OCI-M2 (cell line): ENCODE measurements around the gene ACP2.

ENCODE experiments used
- DNase-seq: peaks from one replicate; lab custom pipeline; 2025; ENCODE audit not compliant: unreplicated experiment; lab: John Stamatoyannopoulos, UW

Gene ACP2

DNA sequence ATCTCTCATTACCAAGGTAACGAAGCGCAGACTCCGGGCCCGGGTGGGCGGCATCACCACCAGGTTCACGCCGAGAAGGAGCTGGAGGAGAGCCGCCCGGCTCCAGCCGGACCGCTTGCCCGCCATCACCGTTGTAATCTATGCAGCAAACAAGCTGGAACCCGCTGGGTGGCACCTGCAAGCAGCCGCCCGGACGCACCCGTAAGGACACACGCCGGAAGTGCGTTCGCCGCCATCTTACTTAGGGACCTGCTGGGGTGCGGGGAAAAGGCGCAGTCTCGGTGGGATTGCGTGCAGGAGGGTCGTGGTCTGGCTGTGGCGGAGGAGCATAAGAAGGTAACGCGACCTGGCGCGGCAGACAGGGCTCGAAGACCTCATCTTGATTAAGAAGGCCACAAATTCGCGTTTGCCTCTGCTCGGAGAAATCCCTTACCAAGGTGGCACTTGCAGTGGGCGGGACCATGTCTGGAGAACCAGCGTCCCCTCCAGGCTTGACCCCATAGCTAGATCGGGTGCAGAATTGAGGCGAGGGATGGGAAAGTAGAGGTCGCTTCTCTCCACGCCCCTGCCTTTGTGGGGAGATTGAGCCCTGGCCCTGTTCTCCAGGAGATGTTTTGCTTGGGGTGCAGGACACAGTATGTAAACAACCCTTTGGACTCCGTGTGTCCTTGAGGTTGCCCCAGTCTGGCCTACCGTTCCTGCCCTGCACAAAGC is at the start of gene ACP2:
ACP2 (minus strand) TSS at position 151 of the 714 bp plus-strand sequence; CDS start at position 126, 25 bp downstream.
- no peak for DNase-seq

- no peak for DNase-seq
Measured at GRCh38 chr11:47296045-47296444, 47.4 kb upstream of the ACP2 start.

DNA sequence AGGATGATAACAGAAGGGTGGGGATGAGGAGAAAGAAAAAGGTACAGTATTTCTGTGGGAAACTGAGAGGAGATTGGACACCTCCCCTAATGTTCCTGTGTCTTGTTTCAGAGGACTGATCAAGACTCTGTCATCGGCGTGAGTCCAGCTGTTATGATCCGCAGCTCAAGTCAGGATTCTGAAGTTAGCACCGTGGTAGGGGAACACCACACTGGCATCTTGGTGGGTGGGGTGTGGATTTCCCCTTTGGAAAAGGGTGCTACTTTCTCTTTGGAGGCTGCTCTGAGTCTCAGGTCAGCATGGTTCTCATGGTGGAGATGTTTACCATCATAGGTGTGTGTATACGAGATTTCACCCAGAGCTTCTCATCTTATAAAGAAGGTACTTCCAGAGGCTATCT is 46.8 kb upstream of the ACP2 start:
- no peak for DNase-seq

- DNase-seq: no peak
Measured at GRCh38 chr11:47289856-47290255, 41.2 kb upstream of the ACP2 start.

- DNase-seq: no peak
Measured at GRCh38 chr11:47288066-47288465, 39.5 kb upstream of the ACP2 start.

GRCh38 chr11:47285969-47286770 is 37.6 kb upstream of the ACP2 start:
- no peak for DNase-seq

DNA sequence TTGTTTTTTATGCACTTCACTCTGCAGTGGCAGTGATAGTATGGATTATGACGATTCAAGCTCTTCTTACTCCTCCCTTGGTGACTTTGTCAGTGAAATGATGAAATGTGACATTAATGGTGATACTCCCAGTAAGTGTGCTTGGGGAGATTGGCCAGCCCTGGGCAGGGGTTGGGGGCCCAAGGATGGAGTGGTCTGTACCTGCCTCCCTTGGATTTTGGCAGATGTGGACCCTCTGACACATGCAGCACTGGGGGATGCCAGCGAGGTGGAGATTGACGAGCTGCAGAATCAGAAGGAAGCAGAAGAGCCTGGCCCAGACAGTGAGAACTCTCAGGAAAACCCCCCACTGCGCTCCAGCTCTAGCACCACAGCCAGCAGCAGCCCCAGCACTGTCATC is 35.5 kb upstream of the ACP2 start:
- no peak for DNase-seq

DNA sequence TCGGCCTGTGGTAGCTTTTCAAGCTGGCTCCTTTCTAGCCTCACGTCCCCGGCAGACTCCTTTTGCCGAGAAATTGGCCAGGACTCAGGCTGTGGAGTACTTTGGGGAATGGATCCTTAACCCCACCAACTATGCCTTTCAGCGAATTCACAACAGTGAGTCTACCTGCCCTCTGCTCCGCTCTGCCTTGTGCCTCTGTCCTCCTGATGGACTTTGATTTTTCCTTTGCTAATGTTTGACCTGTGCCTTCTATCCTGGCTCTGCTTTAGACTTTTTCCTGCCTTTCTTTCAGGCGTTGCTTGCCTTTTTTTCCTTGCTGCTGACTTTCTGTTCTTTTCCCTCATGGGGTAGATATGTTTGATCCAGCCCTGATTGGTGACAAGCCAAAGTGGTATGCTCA is 33.8 kb upstream of the ACP2 start:
- no peak for DNase-seq

DNA sequence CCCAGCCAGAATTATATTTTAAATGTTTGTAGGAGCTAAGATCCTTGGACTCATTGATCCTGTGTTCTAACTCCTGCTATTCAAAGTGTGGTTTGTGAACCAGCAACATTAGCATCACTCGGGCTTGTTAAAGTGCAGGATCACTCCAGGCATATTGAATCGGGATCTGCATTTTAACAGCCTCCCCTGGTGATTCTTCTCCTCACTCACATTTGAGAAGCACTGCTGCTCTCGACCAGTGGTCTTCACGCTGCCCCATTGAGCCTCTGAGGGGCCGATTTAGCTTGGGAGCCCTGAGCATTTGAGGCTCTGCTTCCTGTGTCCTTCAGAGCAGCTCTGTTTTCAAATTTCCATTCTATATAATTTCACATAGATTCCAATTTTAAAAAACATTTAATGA is 32.2 kb upstream of the ACP2 start:
- no peak for DNase-seq

DNA sequence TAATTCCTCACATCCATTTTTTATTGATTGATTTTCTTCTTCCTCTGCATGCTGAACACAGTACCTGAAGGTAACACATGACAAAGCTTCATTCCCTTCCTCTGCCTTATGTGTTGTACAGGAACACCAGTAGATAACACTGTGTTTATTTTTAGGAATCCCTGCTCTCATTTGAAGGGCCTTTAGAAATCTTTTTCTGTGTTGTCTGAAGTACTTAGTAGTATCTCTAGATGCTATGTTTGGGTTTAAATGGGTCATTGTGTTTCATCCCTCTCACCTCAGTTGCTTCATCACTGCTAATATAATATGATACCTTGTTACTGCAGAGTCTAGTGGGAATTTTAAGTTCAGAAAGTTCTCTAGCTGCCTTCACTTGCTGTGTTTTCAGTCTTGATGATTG is 31.5 kb upstream of the ACP2 start:
- DNase-seq: no peak

DNA sequence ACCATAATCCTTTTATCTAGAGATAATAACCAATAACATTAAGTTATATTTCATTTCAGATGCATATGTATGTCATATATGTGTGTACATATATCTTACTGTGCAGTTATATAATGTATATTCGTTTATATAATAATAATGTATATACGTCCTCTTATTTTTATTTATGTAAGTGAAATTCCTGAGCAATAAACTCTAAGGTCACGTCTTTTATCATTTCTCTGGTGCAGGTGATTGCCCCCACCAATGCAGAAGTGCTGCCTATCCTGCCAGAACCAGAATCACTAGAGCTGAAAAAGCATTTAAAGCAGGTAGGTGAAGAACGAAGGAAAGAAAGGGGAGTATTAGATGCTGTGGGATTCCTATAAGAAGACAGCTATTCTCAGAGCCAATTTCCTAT is 30.2 kb upstream of the ACP2 start:
- no peak for DNase-seq

DNA sequence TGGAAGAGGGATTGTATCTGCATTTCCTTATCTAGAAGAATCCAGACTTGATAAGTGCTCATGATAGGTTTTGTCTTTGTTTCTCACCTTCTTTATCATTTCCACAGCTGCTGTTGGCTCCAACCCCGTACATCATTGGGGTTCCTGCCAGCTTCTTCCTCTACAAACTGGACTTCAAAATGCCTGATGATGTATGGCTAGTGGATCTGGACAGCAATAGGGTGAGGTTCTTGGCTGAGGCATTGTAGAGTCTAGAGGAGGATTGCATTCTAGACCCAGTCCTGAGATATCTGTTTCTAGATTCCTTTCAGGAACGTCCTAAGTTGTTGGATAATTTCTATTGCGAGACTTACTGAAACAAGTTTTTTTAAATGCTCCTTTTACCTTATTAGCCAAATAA is 29.4 kb upstream of the ACP2 start:
- no peak for DNase-seq

DNA sequence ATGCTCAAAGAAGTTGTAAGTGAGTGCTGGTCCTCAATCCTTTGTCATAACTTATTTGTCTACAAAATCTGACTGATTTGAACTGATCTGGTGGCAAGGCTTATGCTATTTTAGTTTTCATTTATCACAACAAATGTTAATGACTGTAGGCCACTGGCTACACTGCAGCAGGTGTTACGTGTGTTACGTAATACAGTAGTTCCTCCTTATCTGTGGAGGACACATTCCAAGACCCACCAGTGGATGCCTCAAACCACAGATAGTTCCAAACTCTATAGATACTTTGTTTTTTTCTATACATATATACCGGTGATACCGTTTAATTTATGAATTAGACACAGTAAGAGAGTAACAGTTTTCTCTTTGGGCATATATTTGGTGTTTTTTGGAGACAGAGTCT is 28.3 kb upstream of the ACP2 start:
- no peak for DNase-seq

GRCh38 chr11:47274495-47275235 is 26.1 kb upstream of the ACP2 start:
- no peak for DNase-seq

DNA sequence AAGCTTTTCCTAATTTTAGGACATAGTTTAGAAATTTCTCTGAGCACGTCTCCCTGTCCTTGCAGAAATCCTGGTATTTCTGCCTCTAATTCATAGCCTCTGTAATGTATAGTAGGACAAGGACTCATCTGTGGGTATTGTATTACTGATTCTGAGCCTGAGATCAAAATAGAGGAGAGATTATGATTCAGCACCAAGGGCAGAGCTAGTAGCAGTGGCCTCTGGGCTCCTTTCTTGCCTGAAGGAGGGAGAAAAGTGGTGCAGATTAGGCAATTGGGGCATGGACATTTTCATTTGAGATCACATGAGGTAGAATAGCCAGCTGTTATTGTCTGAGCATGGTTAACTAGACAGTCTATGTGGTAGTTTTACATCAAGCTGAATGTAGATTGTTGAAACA is 24.1 kb upstream of the ACP2 start:
- no peak for DNase-seq

GRCh38 chr11:47271961-47272661 is 23.5 kb upstream of the ACP2 start:
- no peak for DNase-seq

GRCh38 chr11:47271328-47271727 is 22.7 kb upstream of the ACP2 start:
- no peak for DNase-seq

- DNase-seq: no peak
Measured at GRCh38 chr11:47270331-47271271, 22.0 kb upstream of the ACP2 start.

DNA sequence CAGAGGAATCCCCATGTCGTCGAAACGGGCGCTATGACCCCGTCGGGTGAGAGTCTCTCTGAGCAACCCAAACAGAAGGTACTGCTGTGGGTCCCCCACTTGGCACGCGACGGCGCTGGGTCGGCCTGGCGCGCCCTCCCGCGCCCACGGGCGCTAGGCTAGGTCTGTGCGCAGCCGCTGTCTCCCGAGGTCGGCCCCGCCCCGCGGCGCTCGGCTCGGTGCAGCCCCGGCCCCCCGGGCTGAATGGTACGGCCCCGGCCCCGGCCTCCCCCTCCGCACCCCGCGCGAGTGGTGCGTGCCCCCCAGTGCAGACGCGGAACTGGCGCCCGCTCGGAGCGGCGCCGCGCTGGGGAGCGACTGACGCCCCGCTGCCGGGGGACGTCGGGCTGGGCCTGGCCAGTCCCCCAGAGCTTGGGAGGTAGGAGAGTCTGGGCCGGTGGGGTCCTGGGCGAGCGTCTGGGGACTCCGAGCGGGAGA is 21.3 kb upstream of the ACP2 start, which contains the start of gene MADD:
MADD (plus strand) TSS at position 305 of the 477 bp plus-strand sequence.
- no peak for DNase-seq
